Medulla oblongata (tissue), 1 donor: ENCODE data around the gene UCN3.
"Not testable (repeated sequence)": the region's sequence is repeated elsewhere in the genome, so short reads cannot be mapped to it uniquely, and the experiment has no call there.

Source experiments
- DNase-seq: peaks from one replicate; pipeline ENCODE4 v3.0.0-alpha.2; 2015; ENCODE audit errors: extremely low spot score

Gene UCN3

GRCh38 chr10:5369362-5370158 lies 4.8 kb downstream of the UCN3 start:
- no peak for DNase-seq

GRCh38 chr10:5370493-5371352 lies 6.0 kb downstream of the UCN3 start:
- DNase-seq: no peak

- DNase-seq: no peak
Measured at GRCh38 chr10:5373307-5373706, 8.5 kb downstream of the UCN3 start.

GRCh38 chr10:5373891-5374611 lies 9.3 kb downstream of the UCN3 start:
- no peak for DNase-seq

GRCh38 chr10:5376450-5376849 lies 11.7 kb downstream of the UCN3 start:
- DNase-seq: no peak

GRCh38 chr10:5379202-5379601 lies 14.4 kb downstream of the UCN3 start:
- DNase-seq: not testable (repeated sequence)

GRCh38 chr10:5380395-5380794 lies 15.6 kb downstream of the UCN3 start:
- not testable (repeated sequence) for DNase-seq

GRCh38 chr10:5381187-5381586 lies 16.4 kb downstream of the UCN3 start:
- no peak for DNase-seq

- no peak for DNase-seq
Measured at GRCh38 chr10:5385224-5385623, 20.5 kb downstream of the UCN3 start.

GRCh38 chr10:5387169-5387568 lies 22.4 kb downstream of the UCN3 start:
- no peak for DNase-seq

- DNase-seq: no peak
Measured at GRCh38 chr10:5390607-5391205, 25.9 kb downstream of the UCN3 start.

GRCh38 chr10:5391790-5392189 lies 27.0 kb downstream of the UCN3 start:
- peak; percentile 59 for DNase-seq

- DNase-seq: no peak
Measured at GRCh38 chr10:5393529-5393928, 28.8 kb downstream of the UCN3 start.

GRCh38 chr10:5395168-5395567 lies 30.4 kb downstream of the UCN3 start:
- DNase-seq: no peak

- DNase-seq: peak; percentile 88
Measured at GRCh38 chr10:5396556-5397300, 32.0 kb downstream of the UCN3 start.

- no peak for DNase-seq
Measured at GRCh38 chr10:5399332-5399731, 34.6 kb downstream of the UCN3 start.

- no peak for DNase-seq
Measured at GRCh38 chr10:5400468-5401240, 35.9 kb downstream of the UCN3 start.

GRCh38 chr10:5402798-5403197 lies 38.0 kb downstream of the UCN3 start:
- no peak for DNase-seq

GRCh38 chr10:5404208-5405041 lies 39.7 kb downstream of the UCN3 start, which contains the start of gene TUBAL3:
TSS of gene TUBAL3 (minus strand) at chr10:5404828. CDS start at chr10:5404792, 36 bp downstream.
- no peak for DNase-seq
